B cell (primary cell): ENCODE measurements around the gene B3GALT2.

ENCODE experiments used
- CTCF ChIP-seq: fragments of 200-600 bp; IDR thresholded peaks from one replicate; pipeline ENCODE4 v1.8.0; 2022; ENCODE audit warnings: antibody characterized with exemption, mild to moderate bottlenecking
- EZH2 ChIP-seq: IDR thresholded peaks from 2 replicates; pipeline ENCODE4 v1.6.1; 2012; ENCODE audit warnings: borderline replicate concordance, low read depth, mild to moderate bottlenecking, moderate library complexity, low read length; ENCODE audit not compliant: insufficient read depth, poor library complexity, severe bottlenecking

- TF ChIP-seq CTCF, result no peak
- TF ChIP-seq EZH2, result no peak
Observed at GRCh38 chr1:193219391-193219790, 33.0 kb upstream of the B3GALT2 start.
